IMR-90 (cell line): Measurements from ENCODE around the gene GSTO1. TPM values are rescaled to one million over a fixed set of nuclear protein-coding genes. Genes with fewer than 3 reads are reported as not detected.
A peak's percentile ranks its signal among the peaks of the same experiment; 100 is the strongest.

Experiments used
- ATAC-seq: fragments of 200-7000 bp; cut with Tn5 transposase; 2 replicates; pipeline ENCODE4 v1.9.1; 2020; ENCODE audit warnings: low read depth, mild to moderate bottlenecking, moderate library complexity
- BruUV-seq: library from RNA; stranded (reverse); fragments of 400-500 nt; replicated peaks from 2 replicates; lab custom pipeline; 2021; lab: Mats Ljungman, UMichigan
- CTCF ChIA-PET: fragments of 300-600 bp; formaldehyde crosslinking; extraction: SDS; loops from one replicate; lab custom pipeline; 2021; ENCODE audit warnings: antibody characterized with exemption; lab: Yijun Ruan, JAX
- POLR2A ChIA-PET: fragments of 300-600 bp; sonication (Branson Sonifier 250); formaldehyde crosslinking; loops from one replicate; lab custom pipeline; 2022; ENCODE audit warnings: antibody characterized with exemption; ENCODE audit not compliant: unreplicated experiment; lab: Charles Lee
- DNase-seq: peaks from one replicate; pipeline ENCODE4 v3.0.0; 2013
- H2AFZ ChIP-seq: replicated peaks from 2 replicates; pipeline ENCODE3; 2013; ENCODE audit warnings: low read length, mild to moderate bottlenecking; ENCODE audit not compliant: poor library complexity
- H2AK5ac ChIP-seq: 2 replicates; pipeline ENCODE4 v1.6.1; 2013; ENCODE audit warnings: low read depth, low read length, inconsistent platforms
- H2AK9ac ChIP-seq: replicated peaks from 2 replicates; pipeline ENCODE3; 2013; ENCODE audit warnings: mild to moderate bottlenecking, low read depth, low read length, moderate library complexity; ENCODE audit not compliant: poor library complexity
- H2BK120ac ChIP-seq: 2 replicates; pipeline ENCODE4 v1.6.1; 2013; ENCODE audit warnings: low read depth, low read length, inconsistent platforms
- H2BK15ac ChIP-seq: 3 replicates; pipeline ENCODE4 v1.6.1; 2013; ENCODE audit warnings: low read depth, low read length, inconsistent platforms
- H2BK20ac ChIP-seq: 2 replicates; pipeline ENCODE4 v1.6.1; 2013; ENCODE audit warnings: low read depth, mild to moderate bottlenecking, inconsistent platforms, low read length, moderate library complexity
- H2BK5ac ChIP-seq: 2 replicates; pipeline ENCODE4 v1.6.1; 2013; ENCODE audit warnings: mild to moderate bottlenecking, low read depth, low read length, inconsistent platforms; ENCODE audit not compliant: poor library complexity, severe bottlenecking
- H3K14ac ChIP-seq: replicated peaks from 2 replicates; pipeline ENCODE4 v1.6.1; 2013; ENCODE audit warnings: low read depth, low read length, inconsistent platforms
- H3K18ac ChIP-seq: 2 replicates; pipeline ENCODE4 v1.6.1; 2013; ENCODE audit warnings: low read depth, low read length, control low read depth
- H3K23ac ChIP-seq: 2 replicates; pipeline ENCODE4 v1.6.1; 2013; ENCODE audit warnings: low read depth, low read length, inconsistent platforms
- H3K27ac ChIP-seq: 2 replicates; pipeline ENCODE4 v1.5.1; 2013; ENCODE audit warnings: mild to moderate bottlenecking, control low read depth, low read length; ENCODE audit not compliant: insufficient read depth
- H3K27me3 ChIP-seq: 2 replicates; pipeline ENCODE4 v1.6.1; 2013; ENCODE audit warnings: low read length; ENCODE audit not compliant: control insufficient read depth, insufficient read depth
- H3K36me3 ChIP-seq: 2 replicates; pipeline ENCODE4 v1.6.1; 2013; ENCODE audit warnings: low read length, mixed read lengths; ENCODE audit not compliant: control insufficient read depth, insufficient read depth
- H3K4ac ChIP-seq: 2 replicates; pipeline ENCODE4 v1.6.1; 2013; ENCODE audit warnings: low read depth, low read length, inconsistent platforms
- H3K4me1 ChIP-seq: 2 replicates; pipeline ENCODE4 v1.6.1; 2013; ENCODE audit warnings: low read length, mixed read lengths; ENCODE audit not compliant: control insufficient read depth, insufficient read depth
- H3K4me2 ChIP-seq: 2 replicates; pipeline ENCODE4 v1.6.1; 2013; ENCODE audit warnings: low read depth, mild to moderate bottlenecking, control low read depth, low read length, moderate library complexity
- H3K4me3 ChIP-seq: 2 replicates; pipeline ENCODE4 v1.5.1; 2013; ENCODE audit warnings: low read depth, mild to moderate bottlenecking, control low read depth, low read length, moderate library complexity; ENCODE audit not compliant: insufficient read depth
- H3K56ac ChIP-seq: 2 replicates; pipeline ENCODE4 v1.6.1; 2013; ENCODE audit warnings: low read length, inconsistent platforms; ENCODE audit not compliant: insufficient read depth; ENCODE audit errors: extremely low read depth
- H3K79me1 ChIP-seq, 2 experiments: 2 replicates each; pipeline ENCODE4 v1.6.1; 2013; ENCODE audit warnings: low read length in 2 of 2, inconsistent platforms in 1 of 2, low read depth in 1 of 2
- H3K9ac ChIP-seq: 2 replicates; pipeline ENCODE4 v1.6.1; 2013; ENCODE audit warnings: low read depth, low read length, control low read depth
- H3K9me1 ChIP-seq: 2 replicates; pipeline ENCODE4 v1.6.1; 2013; ENCODE audit warnings: low read length, inconsistent platforms; ENCODE audit not compliant: insufficient read depth
- H3K9me3 ChIP-seq: 2 replicates; pipeline ENCODE4 v1.6.1; 2013; ENCODE audit warnings: low read length; ENCODE audit not compliant: control insufficient read depth, insufficient read depth
- H4K20me1 ChIP-seq: 2 replicates; pipeline ENCODE4 v1.6.1; 2013; ENCODE audit warnings: low read length, inconsistent platforms; ENCODE audit not compliant: insufficient read depth
- H4K5ac ChIP-seq: 2 replicates; pipeline ENCODE4 v1.6.1; 2013; ENCODE audit warnings: mild to moderate bottlenecking, low read depth, low read length, control low read depth
- H4K8ac ChIP-seq, 2 experiments: 2 replicates each; pipeline ENCODE4 v1.6.1; 2013; ENCODE audit warnings: low read depth in 2 of 2, low read length in 2 of 2, control low read depth in 1 of 2, inconsistent platforms in 1 of 2
- H4K91ac ChIP-seq: 2 replicates; pipeline ENCODE4 v1.6.1; 2013; ENCODE audit warnings: low read depth, low read length, inconsistent platforms; ENCODE audit not compliant: insufficient read depth
- CEBPB ChIP-seq: IDR thresholded peaks from 2 replicates; pipeline ENCODE4 v1.6.1; 2012; ENCODE audit warnings: low read depth, low read length, improper control_type of control experiment
- CHD1 ChIP-seq: IDR thresholded peaks from 2 replicates; pipeline ENCODE4 v1.6.1; 2012; ENCODE audit warnings: low read depth, low read length, improper control_type of control experiment
- FOS ChIP-seq: fragments of 150-350 bp; IDR thresholded peaks from 2 replicates; pipeline ENCODE4 v1.6.1; 2016; ENCODE audit warnings: low read depth, low read length
- MAZ ChIP-seq: IDR thresholded peaks from 2 replicates; pipeline ENCODE4 v1.6.1; 2012; ENCODE audit warnings: low read depth, mild to moderate bottlenecking, low read length, improper control_type of control experiment, moderate library complexity, borderline replicate concordance
- MXI1 ChIP-seq: IDR thresholded peaks from 2 replicates; pipeline ENCODE4 v1.6.1; 2012; ENCODE audit warnings: low read depth, mild to moderate bottlenecking, low read length, moderate library complexity, borderline replicate concordance
- NFE2L2 ChIP-seq: fragments of 150-350 bp; IDR thresholded peaks from 2 replicates; pipeline ENCODE4 v1.6.1; 2016; ENCODE audit warnings: low read depth, mild to moderate bottlenecking, low read length
- POLR2A ChIP-seq: IDR thresholded peaks from 2 replicates; pipeline ENCODE4 v1.6.1; 2012; ENCODE audit warnings: mild to moderate bottlenecking, low read depth, low read length
- RAD21 ChIP-seq: IDR thresholded peaks from 2 replicates; pipeline ENCODE4 v1.6.1; 2012; ENCODE audit warnings: low read length, improper control_type of control experiment
- RCOR1 ChIP-seq: IDR thresholded peaks from 2 replicates; pipeline ENCODE4 v1.6.1; 2012; ENCODE audit warnings: mild to moderate bottlenecking, low read length, improper control_type of control experiment; ENCODE audit not compliant: insufficient replicate concordance
- RFX5 ChIP-seq: IDR thresholded peaks from 2 replicates; pipeline ENCODE4 v1.8.0; 2012; ENCODE audit warnings: low read depth, mild to moderate bottlenecking, low read length, moderate library complexity
- SMC3 ChIP-seq: fragments of 150-350 bp; IDR thresholded peaks from 2 replicates; pipeline ENCODE4 v1.6.1; 2016; ENCODE audit warnings: low read depth, mild to moderate bottlenecking, antibody characterized with exemption, low read length, moderate library complexity
- WGBS, 2 experiments: methylation state at CpG; one replicate each; pipeline versions ENCODE4 v1.1.5 to v1.1.7; 2013; ENCODE audit warnings: missing lambda C conversion rate in 2 of 2; ENCODE audit not compliant: insufficient read length in 1 of 2; ENCODE audit errors: extremely low coverage in 2 of 2; 5-methylcytosine and 5-hydroxymethylcytosine counted together
- dilution Hi-C: fragments of 300-500 bp; cut with HindIII; formaldehyde crosslinking; loops from one replicate; pipeline ENCODE4 v1.14.3; 2018; ENCODE audit warnings: low sequenced_read_pairs; ENCODE audit not compliant: unreplicated experiment
- in situ Hi-C: fragments of 300-500 bp; cut with MboI; formaldehyde crosslinking; loops from 3 replicates; pipeline ENCODE4 v1.14.3; 2019; ENCODE audit warnings: low sequenced_read_pairs, inconsistent platforms, mixed read lengths
- intact Hi-C: fragments of 100-400 bp; cut with micrococcal nuclease; formaldehyde crosslinking; loops from 2 replicates; pipeline ENCODE4 v1.10.0; 2022
- polyA plus RNA-seq, 3 experiments: library from polyadenylated mRNA; depleted of rRNA; stranded (reverse); fragments of >200 nt; gene quantifications; 2 replicates each; pipeline ENCODE4 v1.2.3, GENCODE V29; 2012; ENCODE audit warnings: low replicate concordance in 1 of 3
- total RNA-seq: library from RNA; depleted of rRNA; stranded (reverse); fragments of >200 nt; gene quantifications from 2 replicates; pipeline ENCODE4 v1.2.3, GENCODE V29; 2012
- TF ChIP-seq, protein P1 (sequence below): conservative IDR thresholded peaks from 2 replicates; pipeline ENCODE4 v1.5.1; 2012; ENCODE audit warnings: mild to moderate bottlenecking, low read depth, low read length, improper control_type of control experiment
- TF ChIP-seq, protein P2 (sequence below): fragments of 150-350 bp; IDR thresholded peaks from 2 replicates; pipeline ENCODE4 v1.6.1; 2016; ENCODE audit warnings: low read depth, mild to moderate bottlenecking, low read length, moderate library complexity, borderline replicate concordance
- TF ChIP-seq, protein P3 (sequence below): fragments of 150-350 bp; IDR thresholded peaks from 2 replicates; pipeline ENCODE4 v1.6.1; 2017; ENCODE audit warnings: mild to moderate bottlenecking, antibody characterized with exemption, low read length, low read depth

The GSTO1 gene
- total and polyA plus RNA-seq, 2 of the 4 experiments (the other 2 are of a cell fraction) = 186 to 258 TPM

DNA sequence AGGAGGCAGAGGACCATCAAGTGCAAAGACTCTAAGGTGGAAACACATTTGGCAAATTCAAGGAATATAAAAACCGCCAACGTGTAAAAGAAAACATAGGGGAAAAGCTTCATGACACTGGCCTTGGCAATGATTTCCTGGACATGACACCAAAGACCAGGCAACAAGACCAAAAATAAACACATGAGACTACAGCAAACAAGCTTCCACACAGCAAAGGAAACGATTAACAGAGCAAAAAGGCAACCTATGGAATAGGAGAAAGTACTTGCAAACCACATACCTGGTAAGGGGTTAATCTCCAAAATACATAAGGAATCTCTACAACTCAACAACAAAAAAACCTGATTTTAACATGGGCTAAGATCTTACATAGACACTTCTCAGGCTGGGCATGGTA, 3.5 kb downstream of the GSTO1 start:
- Histone ChIP-seq H2AK9ac (no peak overlapping the region), H2BK20ac (no peak overlapping the region), H4K91ac (no peak overlapping the region), H3K56ac (no peak overlapping the region), H3K27ac (0 out of 2 replicates have a peak overlapping the region, but pooled peaks have one; percentile 29), H3K23ac (peak overlapping the region; percentile 36), H3K36me3 (peaks cover 34% of the 10 kb centered on the region), H3K4ac (no peak overlapping the region), H4K20me1 (peaks cover 43% of the 10 kb centered on the region; the same call in 1 of the 2 replicates), H2BK120ac (no peak overlapping the region), H3K9ac (no peak overlapping the region), H2BK5ac (peak overlapping the region; percentile 26), H3K9me1 (peaks cover 16% of the 10 kb centered on the region; the same call in 1 of the 2 replicates), H3K4me1 (peaks cover 15% of the 10 kb centered on the region), H3K4me2 (no peak overlapping the region), H3K4me3 (no peak overlapping the region), H4K5ac (no peak overlapping the region), H3K9me3 (no peaks in the 10 kb centered on the region), H2AK5ac (no peak overlapping the region), H2BK15ac (no peak overlapping the region), H3K18ac (no peak overlapping the region), H3K27me3 (no peaks in the 10 kb centered on the region), H3K14ac (no peak overlapping the region), H2AFZ (no peak overlapping the region), H4K8ac (no peak overlapping the region), H3K79me1 (peaks cover 21 to 53% of the 10 kb centered on the region in 2 experiments)
- dilution Hi-C loops = no loop called here
- ATAC-seq (no peak), DNase-seq (no peak)
- POLR2A ChIA-PET = no interaction called here
- WGBS, 2 experiments = no CpG with 5 or more reads among the region's 3 CpGs
- in situ Hi-C loops = no loop called here
- CTCF ChIA-PET = interaction anchor here (1.4 kb wide), 1 partner anchor 34 kb away, joined by 3 read pairs; no protein-coding TSS in a partner anchor
- no TSS peak for BruUV-seq
- intact Hi-C loops = no loop called here
- no peak for TF ChIP-seq SMC3
- no peak for TF ChIP-seq CEBPB
- no peak for TF ChIP-seq MAZ
- no peak for TF ChIP-seq RCOR1
- TF ChIP-seq MXI1 = no peak
- TF ChIP-seq RAD21 = no peak
- TF ChIP-seq, protein P1, sequence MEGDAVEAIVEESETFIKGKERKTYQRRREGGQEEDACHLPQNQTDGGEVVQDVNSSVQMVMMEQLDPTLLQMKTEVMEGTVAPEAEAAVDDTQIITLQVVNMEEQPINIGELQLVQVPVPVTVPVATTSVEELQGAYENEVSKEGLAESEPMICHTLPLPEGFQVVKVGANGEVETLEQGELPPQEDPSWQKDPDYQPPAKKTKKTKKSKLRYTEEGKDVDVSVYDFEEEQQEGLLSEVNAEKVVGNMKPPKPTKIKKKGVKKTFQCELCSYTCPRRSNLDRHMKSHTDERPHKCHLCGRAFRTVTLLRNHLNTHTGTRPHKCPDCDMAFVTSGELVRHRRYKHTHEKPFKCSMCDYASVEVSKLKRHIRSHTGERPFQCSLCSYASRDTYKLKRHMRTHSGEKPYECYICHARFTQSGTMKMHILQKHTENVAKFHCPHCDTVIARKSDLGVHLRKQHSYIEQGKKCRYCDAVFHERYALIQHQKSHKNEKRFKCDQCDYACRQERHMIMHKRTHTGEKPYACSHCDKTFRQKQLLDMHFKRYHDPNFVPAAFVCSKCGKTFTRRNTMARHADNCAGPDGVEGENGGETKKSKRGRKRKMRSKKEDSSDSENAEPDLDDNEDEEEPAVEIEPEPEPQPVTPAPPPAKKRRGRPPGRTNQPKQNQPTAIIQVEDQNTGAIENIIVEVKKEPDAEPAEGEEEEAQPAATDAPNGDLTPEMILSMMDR = no peak
- TF ChIP-seq, protein P2, sequence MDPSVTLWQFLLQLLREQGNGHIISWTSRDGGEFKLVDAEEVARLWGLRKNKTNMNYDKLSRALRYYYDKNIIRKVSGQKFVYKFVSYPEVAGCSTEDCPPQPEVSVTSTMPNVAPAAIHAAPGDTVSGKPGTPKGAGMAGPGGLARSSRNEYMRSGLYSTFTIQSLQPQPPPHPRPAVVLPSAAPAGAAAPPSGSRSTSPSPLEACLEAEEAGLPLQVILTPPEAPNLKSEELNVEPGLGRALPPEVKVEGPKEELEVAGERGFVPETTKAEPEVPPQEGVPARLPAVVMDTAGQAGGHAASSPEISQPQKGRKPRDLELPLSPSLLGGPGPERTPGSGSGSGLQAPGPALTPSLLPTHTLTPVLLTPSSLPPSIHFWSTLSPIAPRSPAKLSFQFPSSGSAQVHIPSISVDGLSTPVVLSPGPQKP = no peak
- TF ChIP-seq CHD1 = no peak
- TF ChIP-seq FOS = no peak
- TF ChIP-seq POLR2A = no peak
- no peak for TF ChIP-seq RFX5
- TF ChIP-seq, protein P3, sequence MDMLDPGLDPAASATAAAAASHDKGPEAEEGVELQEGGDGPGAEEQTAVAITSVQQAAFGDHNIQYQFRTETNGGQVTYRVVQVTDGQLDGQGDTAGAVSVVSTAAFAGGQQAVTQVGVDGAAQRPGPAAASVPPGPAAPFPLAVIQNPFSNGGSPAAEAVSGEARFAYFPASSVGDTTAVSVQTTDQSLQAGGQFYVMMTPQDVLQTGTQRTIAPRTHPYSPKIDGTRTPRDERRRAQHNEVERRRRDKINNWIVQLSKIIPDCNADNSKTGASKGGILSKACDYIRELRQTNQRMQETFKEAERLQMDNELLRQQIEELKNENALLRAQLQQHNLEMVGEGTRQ = no peak
- no peak for TF ChIP-seq NFE2L2
